T-helper 1 cell (primary cell): Measurements from ENCODE around the gene CSAD.
"Not testable (repeated sequence)": the region's sequence is repeated elsewhere in the genome, so short reads cannot be mapped to it uniquely, and the experiment has no call there.

Source experiments
- DNase-seq, 5 donors: peaks; one replicate each; pipeline ENCODE4 v3.0.0-alpha.2; 2012 to 2020

CSAD gene

GRCh38 chr12:53143355-53143754 lies 37.4 kb downstream of the CSAD start:
- DNase-seq = no peak

- DNase-seq = no peak
Observed at GRCh38 chr12:53133722-53134121, 47.0 kb downstream of the CSAD start.

GRCh38 chr12:53131844-53132243 lies 48.9 kb downstream of the CSAD start:
- DNase-seq = no peak

GRCh38 chr12:53128780-53129569 lies 51.8 kb downstream of the CSAD start:
- DNase-seq = no peak

- DNase-seq = no peak
Observed at GRCh38 chr12:53127169-53127568, 53.6 kb downstream of the CSAD start.

GRCh38 chr12:53124352-53124723 lies 56.4 kb downstream of the CSAD start:
- no peak for DNase-seq

GRCh38 chr12:53123578-53124351 lies 57.0 kb downstream of the CSAD start:
- no peak for DNase-seq

GRCh38 chr12:53122961-53123468 lies 57.7 kb downstream of the CSAD start:
- DNase-seq = no peak

- no peak for DNase-seq
Observed at GRCh38 chr12:53120685-53121525, 59.8 kb downstream of the CSAD start.

- no peak for DNase-seq
Observed at GRCh38 chr12:53118751-53119300, 61.9 kb downstream of the CSAD start.

GRCh38 chr12:53115891-53116648 lies 64.7 kb downstream of the CSAD start:
- no peak for DNase-seq

- DNase-seq = no peak
Observed at GRCh38 chr12:53115112-53115890, 65.4 kb downstream of the CSAD start.

GRCh38 chr12:53113951-53114350 lies 66.8 kb downstream of the CSAD start:
- no peak for DNase-seq

- DNase-seq = no peak
Observed at GRCh38 chr12:53113136-53113705, 67.5 kb downstream of the CSAD start.

- not testable (repeated sequence) for DNase-seq
Observed at GRCh38 chr12:53112431-53112830, 68.3 kb downstream of the CSAD start.
